Hepatocyte (in vitro differentiated cells): ENCODE data around the gene MFRP. TPM values are rescaled to one million over a fixed set of nuclear protein-coding genes. Genes with fewer than 3 reads are reported as not detected.
A peak's percentile ranks its signal among the peaks of the same experiment; 100 is the strongest.

Experiments used
- DNase-seq: peaks from one replicate; pipeline ENCODE4 v3.0.0-alpha.2; 2016; ENCODE audit warnings: low spot score
- H2AFZ ChIP-seq: fragments of 200-600 bp; sonication (generic); 2 replicates; pipeline ENCODE4 v1.6.0; 2016; ENCODE audit warnings: antibody characterized with exemption, mild to moderate bottlenecking
- H3K27ac ChIP-seq: fragments of 200-600 bp; sonication (generic); 2 replicates; pipeline ENCODE4 v1.5.1; 2016; ENCODE audit warnings: mild to moderate bottlenecking
- H3K27me3 ChIP-seq: fragments of 200-600 bp; sonication (generic); 2 replicates; pipeline ENCODE4 v1.6.1; 2016
- H3K36me3 ChIP-seq: fragments of 200-600 bp; sonication (generic); replicated peaks from 2 replicates; pipeline ENCODE4 v1.5.1; 2016; ENCODE audit warnings: low read depth; ENCODE audit not compliant: insufficient read depth
- H3K4me1 ChIP-seq: fragments of 200-600 bp; sonication (generic); 2 replicates; pipeline ENCODE4 v1.5.1; 2016; ENCODE audit warnings: mild to moderate bottlenecking, moderate library complexity; ENCODE audit not compliant: insufficient read depth
- H3K4me2 ChIP-seq: fragments of 200-600 bp; sonication (generic); 2 replicates; pipeline ENCODE4 v1.6.0; 2016
- H3K4me3 ChIP-seq: fragments of 200-600 bp; sonication (generic); 2 replicates; pipeline ENCODE4 v1.5.1; 2016; ENCODE audit warnings: mild to moderate bottlenecking
- H3K79me2 ChIP-seq: fragments of 200-600 bp; sonication (generic); 2 replicates; pipeline ENCODE4 v1.6.0; 2017; ENCODE audit warnings: mild to moderate bottlenecking
- H3K9me2 ChIP-seq: fragments of 200-600 bp; sonication (generic); replicated peaks from 2 replicates; pipeline ENCODE4 v1.6.0; 2017; ENCODE audit warnings: mild to moderate bottlenecking; ENCODE audit not compliant: insufficient read depth
- H3K9me3 ChIP-seq: fragments of 200-600 bp; sonication (generic); 2 replicates; pipeline ENCODE4 v1.5.1; 2016; ENCODE audit warnings: low read depth, mild to moderate bottlenecking
- H4K20me1 ChIP-seq: fragments of 200-600 bp; sonication (generic); 2 replicates; pipeline ENCODE4 v1.6.0; 2016; ENCODE audit warnings: mild to moderate bottlenecking; ENCODE audit not compliant: insufficient read depth, poor library complexity, severe bottlenecking
- CTCF ChIP-seq: fragments of 200-600 bp; sonication (generic); IDR thresholded peaks from 2 replicates; pipeline ENCODE4 v1.5.1; 2016; ENCODE audit warnings: antibody characterized with exemption, mild to moderate bottlenecking; ENCODE audit not compliant: poor library complexity
- EZH2 ChIP-seq: fragments of 200-600 bp; sonication (generic); IDR thresholded peaks from 2 replicates; pipeline ENCODE4 v1.6.1; 2016; ENCODE audit warnings: antibody characterized with exemption, mild to moderate bottlenecking, borderline replicate concordance
- EZH2phosphoT487 ChIP-seq: fragments of 200-600 bp; sonication (generic); IDR thresholded peaks from one replicate; pipeline ENCODE4 v1.6.1; 2018; ENCODE audit warnings: antibody characterized with exemption, mild to moderate bottlenecking, low read depth, moderate library complexity; ENCODE audit not compliant: unreplicated experiment, severe bottlenecking
- WGBS: methylation state at CpG from one replicate; pipeline ENCODE4 v1.1.6; 2016; ENCODE audit warnings: low lambda C conversion rate; ENCODE audit errors: missing lambda C conversion rate; 5-methylcytosine and 5-hydroxymethylcytosine counted together
- polyA plus RNA-seq: library from polyadenylated mRNA; unstranded; fragments of >200 nt; fragmentation: Nextera tagmentation; extraction: Ambion mirVana; gene quantifications from 2 replicates; pipeline ENCODE4 v1.2.1, GENCODE V29; 2016
- total RNA-seq: library from RNA; depleted of rRNA; stranded (reverse); fragments of >200 nt; gene quantifications from 2 replicates; pipeline ENCODE4 v1.2.3, GENCODE V29; 2014

MFRP gene
- total and polyA plus RNA-seq, 2 experiments from 2014 or later: not detected

- H2AFZ ChIP-seq: peak within 1 kb of the TSS; percentile 21
- no peak within 1 kb of the TSS for H3K27ac ChIP-seq
- H3K36me3 ChIP-seq: no peaks in the 10 kb centered on the region
- peak; percentile 98 for DNase-seq
- TF ChIP-seq CTCF (peak; percentile 98), EZH2phosphoT487 (no peak)
- under 1% methylated on average over 54 of the region's 54 CpGs for WGBS
- no peaks in the 10 kb centered on the region for H3K9me3 ChIP-seq
- peak within 1 kb of the TSS; percentile 86 for H3K4me2 ChIP-seq
- peaks cover 10% of the 10 kb centered on the region for H3K27me3 ChIP-seq
- H3K4me1 ChIP-seq: peaks cover 15% of the 10 kb centered on the region
- no peaks in the 10 kb centered on the region for H3K9me2 ChIP-seq
- H3K79me2 ChIP-seq: no peaks in the 10 kb centered on the region
- no peaks in the 10 kb centered on the region for H4K20me1 ChIP-seq
- H3K4me3 ChIP-seq: peak within 1 kb of the TSS; percentile 15
Measured at GRCh38 chr11:119381181-119381988, 34.9 kb upstream of the MFRP start, which contains the start of gene USP2. USP2 (minus strand) TSS chr11:119381690; CDS start chr11:119373480, 8,210 bp downstream.

GRCh38 chr11:119380827-119381180, 34.3 kb upstream of the MFRP start:
- Histone ChIP-seq H3K9me3 (no peaks in the 10 kb centered on the region), H3K9me2 (no peaks in the 10 kb centered on the region), H3K36me3 (no peaks in the 10 kb centered on the region), H3K4me3 (peak overlapping the region; percentile 15), H3K4me2 (peak overlapping the region; percentile 86), H3K4me1 (peaks cover 20% of the 10 kb centered on the region), H2AFZ (peak overlapping the region; percentile 21), H3K27ac (no peak overlapping the region), H3K79me2 (no peaks in the 10 kb centered on the region), H3K27me3 (peaks cover 10% of the 10 kb centered on the region), H4K20me1 (no peaks in the 10 kb centered on the region)
- DNase-seq: no peak
- 2% methylated on average over 10 of the region's 10 CpGs for WGBS
- TF ChIP-seq EZH2phosphoT487: no peak
- no peak for TF ChIP-seq EZH2
- TF ChIP-seq CTCF: no peak

GRCh38 chr11:119380160-119380826, 33.8 kb upstream of the MFRP start:
- Histone ChIP-seq H3K79me2 (no peaks in the 10 kb centered on the region), H3K9me3 (no peaks in the 10 kb centered on the region), H3K4me3 (no peak overlapping the region), H3K27me3 (peaks cover 10% of the 10 kb centered on the region), H3K27ac (no peak overlapping the region), H3K4me2 (peak overlapping the region; percentile 86), H4K20me1 (no peaks in the 10 kb centered on the region), H3K4me1 (peaks cover 20% of the 10 kb centered on the region), H2AFZ (no peak overlapping the region), H3K36me3 (no peaks in the 10 kb centered on the region), H3K9me2 (no peaks in the 10 kb centered on the region)
- DNase-seq: no peak
- 74% methylated on average over 13 of the region's 13 CpGs for WGBS
- no peak for TF ChIP-seq CTCF
- TF ChIP-seq EZH2phosphoT487: no peak
- TF ChIP-seq EZH2: no peak
